ENCODE measurements around the gene PIP4K2A. TPM values are rescaled to one million over a fixed set of nuclear protein-coding genes. Genes with fewer than 3 reads are reported as not detected.

The PIP4K2A gene
- total and polyA plus RNA-seq, 2 experiments from 2014 or later, result 16.5 to 31.1 TPM

DNA sequence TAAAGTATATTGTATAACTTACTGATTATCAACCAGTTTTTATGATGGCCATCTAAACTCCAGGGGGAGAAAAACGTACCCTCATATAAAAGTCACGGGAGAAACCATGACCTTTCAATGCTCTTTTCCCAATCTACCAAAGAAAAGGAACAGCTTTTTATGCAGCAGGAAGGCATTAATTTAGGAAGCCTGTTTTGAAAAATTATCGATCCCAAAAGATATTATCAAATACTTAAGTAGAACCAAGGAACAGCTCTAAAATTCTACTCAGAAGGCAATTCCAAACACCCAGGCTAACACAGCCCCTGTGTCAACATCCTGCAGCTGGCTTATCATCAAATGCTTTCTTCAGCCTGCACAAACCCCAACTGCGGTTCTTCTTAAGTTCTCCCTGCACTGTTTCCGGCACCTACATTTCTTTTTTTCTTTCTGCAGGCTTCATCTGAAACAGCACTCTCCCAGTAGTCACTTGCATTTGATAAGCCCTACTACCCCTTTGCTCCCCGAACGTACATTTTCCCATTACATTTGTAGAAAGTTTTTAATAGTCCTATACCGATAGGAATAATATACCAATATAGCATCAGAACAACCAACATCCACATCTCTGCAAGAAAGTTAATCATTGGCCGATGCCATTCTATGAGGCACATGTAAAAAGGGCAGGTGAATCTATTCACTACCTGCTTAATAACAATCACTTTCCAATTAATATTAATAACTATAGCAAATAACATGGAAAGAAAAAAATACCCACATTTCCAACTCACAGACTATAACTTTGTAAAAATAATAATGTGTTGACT is 47.9 kb downstream of the PIP4K2A start:
- DNase-seq (ENCODE audit: low spot score), result peak; percentile 50
- Histone ChIP-seq H3K27me3 (no peaks in the 10 kb centered on the region), H3K9me3 (ENCODE audit: low read depth) (no peaks in the 10 kb centered on the region), H2AFZ (no peak overlapping the region), H3K9me2 (replicated peaks; ENCODE audit: insufficient read depth) (no peaks in the 10 kb centered on the region), H4K20me1 (ENCODE audit: insufficient read depth, poor library complexity, severe bottlenecking) (no peaks in the 10 kb centered on the region), H3K36me3 (replicated peaks; ENCODE audit: insufficient read depth, low read depth) (no peaks in the 10 kb centered on the region), H3K4me1 (ENCODE audit: insufficient read depth) (peaks cover 10% of the 10 kb centered on the region), H3K79me2 (peaks cover 67% of the 10 kb centered on the region), H3K4me3 (no peak overlapping the region), H3K27ac (no peak overlapping the region), H3K4me2 (peak overlapping the region; percentile 64)
- 38% methylated on average over 9 of the region's 9 CpGs for WGBS (ENCODE audit: low lambda C conversion rate, missing lambda C conversion rate)
- TF ChIP-seq EZH2 (IDR thresholded peaks at IDR 0.05; ENCODE audit: borderline replicate concordance) (no peak), EZH2phosphoT487 (IDR thresholded peaks at IDR 0.05; ENCODE audit: low read depth, severe bottlenecking, unreplicated experiment) (no peak)
- TF ChIP-seq, protein P1, sequence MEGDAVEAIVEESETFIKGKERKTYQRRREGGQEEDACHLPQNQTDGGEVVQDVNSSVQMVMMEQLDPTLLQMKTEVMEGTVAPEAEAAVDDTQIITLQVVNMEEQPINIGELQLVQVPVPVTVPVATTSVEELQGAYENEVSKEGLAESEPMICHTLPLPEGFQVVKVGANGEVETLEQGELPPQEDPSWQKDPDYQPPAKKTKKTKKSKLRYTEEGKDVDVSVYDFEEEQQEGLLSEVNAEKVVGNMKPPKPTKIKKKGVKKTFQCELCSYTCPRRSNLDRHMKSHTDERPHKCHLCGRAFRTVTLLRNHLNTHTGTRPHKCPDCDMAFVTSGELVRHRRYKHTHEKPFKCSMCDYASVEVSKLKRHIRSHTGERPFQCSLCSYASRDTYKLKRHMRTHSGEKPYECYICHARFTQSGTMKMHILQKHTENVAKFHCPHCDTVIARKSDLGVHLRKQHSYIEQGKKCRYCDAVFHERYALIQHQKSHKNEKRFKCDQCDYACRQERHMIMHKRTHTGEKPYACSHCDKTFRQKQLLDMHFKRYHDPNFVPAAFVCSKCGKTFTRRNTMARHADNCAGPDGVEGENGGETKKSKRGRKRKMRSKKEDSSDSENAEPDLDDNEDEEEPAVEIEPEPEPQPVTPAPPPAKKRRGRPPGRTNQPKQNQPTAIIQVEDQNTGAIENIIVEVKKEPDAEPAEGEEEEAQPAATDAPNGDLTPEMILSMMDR (IDR thresholded peaks at IDR 0.05; ENCODE audit: poor library complexity), result no peak

DNA sequence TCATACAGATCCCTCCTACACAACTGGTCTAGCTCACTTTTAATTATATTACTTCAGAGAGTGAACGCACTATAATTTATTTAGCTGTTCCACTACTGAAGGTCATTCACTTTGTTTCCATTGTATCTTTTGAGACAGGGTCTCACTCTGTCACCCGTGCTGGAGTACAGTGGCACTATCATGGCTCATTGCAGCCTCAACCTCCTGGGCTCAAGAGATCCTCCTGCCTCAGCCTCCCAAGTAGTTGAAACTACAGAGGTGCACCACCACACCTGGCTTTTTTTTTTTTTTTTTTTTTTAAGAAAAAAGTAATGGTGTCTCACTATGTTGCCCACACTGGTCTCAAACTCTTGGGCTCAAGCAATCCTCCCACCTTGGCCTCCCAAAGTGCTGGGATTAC is 49.0 kb downstream of the PIP4K2A start:
- H3K4me3 ChIP-seq, result no peak overlapping the region
- H3K27me3 ChIP-seq, result no peaks in the 10 kb centered on the region
- H3K27ac ChIP-seq, result no peak overlapping the region
- 81% methylated on average over 2 of the region's 2 CpGs for WGBS (ENCODE audit: low lambda C conversion rate, missing lambda C conversion rate)
- H3K4me1 ChIP-seq (ENCODE audit: insufficient read depth), result peaks cover 10% of the 10 kb centered on the region
- H3K36me3 ChIP-seq (replicated peaks; ENCODE audit: insufficient read depth, low read depth), result no peaks in the 10 kb centered on the region
- H3K9me3 ChIP-seq (ENCODE audit: low read depth), result no peaks in the 10 kb centered on the region
- no peaks in the 10 kb centered on the region for H3K9me2 ChIP-seq (replicated peaks; ENCODE audit: insufficient read depth)
- H4K20me1 ChIP-seq (ENCODE audit: insufficient read depth, poor library complexity, severe bottlenecking), result no peaks in the 10 kb centered on the region
- no peak overlapping the region for H3K4me2 ChIP-seq
- TF ChIP-seq EZH2 (IDR thresholded peaks at IDR 0.05; ENCODE audit: borderline replicate concordance) (no peak), EZH2phosphoT487 (IDR thresholded peaks at IDR 0.05; ENCODE audit: low read depth, severe bottlenecking, unreplicated experiment) (no peak)
- TF ChIP-seq, protein P1 (IDR thresholded peaks at IDR 0.05; ENCODE audit: poor library complexity), result no peak
- H2AFZ ChIP-seq, result no peak overlapping the region
- H3K79me2 ChIP-seq, result peaks cover 62% of the 10 kb centered on the region
- no peak for DNase-seq (ENCODE audit: low spot score)

DNA sequence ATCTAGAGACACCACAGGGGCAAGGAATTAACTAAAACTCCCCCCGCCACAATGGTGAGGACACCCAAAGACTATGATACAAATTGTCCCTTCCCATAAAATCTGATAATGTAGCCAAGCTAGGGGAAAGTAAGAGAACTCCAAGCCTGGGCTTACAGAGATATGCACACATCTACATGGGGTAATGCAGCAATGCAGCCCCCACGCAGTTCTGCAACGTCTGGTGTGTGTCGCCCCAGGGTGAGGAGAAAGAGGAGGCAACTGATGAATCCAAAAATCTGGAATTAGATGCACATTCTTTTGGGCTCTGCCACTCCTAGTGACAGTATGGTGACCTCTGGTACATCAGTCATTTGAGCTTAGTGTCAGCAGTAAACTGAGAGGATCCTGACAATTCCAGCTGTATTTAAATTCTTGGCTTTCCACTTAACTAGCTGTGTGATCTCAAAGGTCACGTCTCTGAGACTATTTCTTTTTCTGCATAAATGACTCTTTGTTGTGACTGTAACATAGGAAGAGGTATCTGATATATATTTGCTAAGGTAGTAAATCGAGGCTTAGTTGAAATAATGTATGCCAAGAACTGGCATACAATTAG is 51.5 kb downstream of the PIP4K2A start:
- H2AFZ ChIP-seq, result no peak overlapping the region
- DNase-seq (ENCODE audit: low spot score), result no peak
- no peaks in the 10 kb centered on the region for H3K27me3 ChIP-seq
- no peaks in the 10 kb centered on the region for H3K36me3 ChIP-seq (replicated peaks; ENCODE audit: insufficient read depth, low read depth)
- TF ChIP-seq EZH2phosphoT487 (IDR thresholded peaks at IDR 0.05; ENCODE audit: low read depth, severe bottlenecking, unreplicated experiment), result no peak
- no peak for TF ChIP-seq EZH2 (IDR thresholded peaks at IDR 0.05; ENCODE audit: borderline replicate concordance)
- TF ChIP-seq, protein P1 (IDR thresholded peaks at IDR 0.05; ENCODE audit: poor library complexity), result no peak
- WGBS (ENCODE audit: low lambda C conversion rate, missing lambda C conversion rate), result 52% methylated on average over 6 of the region's 6 CpGs
- peaks cover 47% of the 10 kb centered on the region for H3K79me2 ChIP-seq
- H3K4me2 ChIP-seq, result peak overlapping the region; percentile 8
- H3K4me3 ChIP-seq, result no peak overlapping the region
- H3K9me2 ChIP-seq (replicated peaks; ENCODE audit: insufficient read depth), result no peaks in the 10 kb centered on the region
- H4K20me1 ChIP-seq (ENCODE audit: insufficient read depth, poor library complexity, severe bottlenecking), result no peaks in the 10 kb centered on the region
- H3K4me1 ChIP-seq (ENCODE audit: insufficient read depth), result peaks cover 15% of the 10 kb centered on the region
- no peak overlapping the region for H3K27ac ChIP-seq
- no peaks in the 10 kb centered on the region for H3K9me3 ChIP-seq (ENCODE audit: low read depth)
